ENCODE data around the gene BCKDK. TPM values are rescaled to one million over a fixed set of nuclear protein-coding genes. Genes with fewer than 3 reads are reported as not detected.

BCKDK gene
- total RNA-seq, 1 experiment from 2014 or later = 60.4 TPM

GRCh38 chr16:31141489-31142108 lies 33.4 kb downstream of the BCKDK start:
- H3K27me3 ChIP-seq (ENCODE audit: control insufficient read depth, insufficient read depth, low read length) = no peaks in the 10 kb centered on the region
- POLR2A ChIA-PET = interaction anchor here (0.7 to 1.4 kb wide), 4 partner anchors 15 to 39 kb away, joined by 3 to 9 read pairs (median 6); partner anchors contain the start of genes FUS and KAT8
- peaks cover 16% of the 10 kb centered on the region for H3K4me1 ChIP-seq (ENCODE audit: control insufficient read depth, insufficient read depth, low read length)
- no TSS peak for BruUV-seq (replicated peaks)
- in situ Hi-C loops (cut with HindIII; ENCODE audit: low pct_unique_long_range_greater_than_20kb, low sequenced_read_pairs) = no loop called here
- H3K4me3 ChIP-seq (ENCODE audit: low read depth in 2 of 2, low read length in 2 of 2) = peak overlapping the region; percentile 15 to 55
- CTCF ChIA-PET = interaction anchor here (0.6 to 1.4 kb wide), 17 partner anchors 8 to 189 kb away, joined by 3 to 12 read pairs (median 3); partner anchors contain the start of genes FUS, HSD3B7, KAT8 and ZNF646
- DNase-seq (ENCODE audit: low read depth, low spot score) (no peak), ATAC-seq (peak; percentile 33)
- no peaks in the 10 kb centered on the region for H3K9me3 ChIP-seq (ENCODE audit: control insufficient read depth, insufficient read depth, low read depth, low read length)
- TF ChIP-seq POLR2AphosphoS5 (IDR thresholded peaks at IDR 0.05; ENCODE audit: low read depth, low read length) (no peak), SIN3A (IDR thresholded peaks at IDR 0.05; ENCODE audit: borderline replicate concordance, insufficient read depth, low read depth, low read length) (no peak), TCF7L2 (IDR thresholded peaks at IDR 0.05; ENCODE audit: low read depth, low read length) (no peak), CTCF (IDR thresholded peaks at IDR 0.05) (no peak), REST (IDR thresholded peaks at IDR 0.05; ENCODE audit: insufficient read depth in 1 of 2, low read depth in 2 of 2, low read length in 1 of 2) (no peak)
- H3K27ac ChIP-seq (ENCODE audit: low read length) = peak overlapping the region; percentile 66
- H3K36me3 ChIP-seq (ENCODE audit: control insufficient read depth, insufficient read depth, low read length) = no peaks in the 10 kb centered on the region
- intact Hi-C loops (cut with micrococcal nuclease; ENCODE audit: unreplicated experiment) = no loop called here

DNA sequence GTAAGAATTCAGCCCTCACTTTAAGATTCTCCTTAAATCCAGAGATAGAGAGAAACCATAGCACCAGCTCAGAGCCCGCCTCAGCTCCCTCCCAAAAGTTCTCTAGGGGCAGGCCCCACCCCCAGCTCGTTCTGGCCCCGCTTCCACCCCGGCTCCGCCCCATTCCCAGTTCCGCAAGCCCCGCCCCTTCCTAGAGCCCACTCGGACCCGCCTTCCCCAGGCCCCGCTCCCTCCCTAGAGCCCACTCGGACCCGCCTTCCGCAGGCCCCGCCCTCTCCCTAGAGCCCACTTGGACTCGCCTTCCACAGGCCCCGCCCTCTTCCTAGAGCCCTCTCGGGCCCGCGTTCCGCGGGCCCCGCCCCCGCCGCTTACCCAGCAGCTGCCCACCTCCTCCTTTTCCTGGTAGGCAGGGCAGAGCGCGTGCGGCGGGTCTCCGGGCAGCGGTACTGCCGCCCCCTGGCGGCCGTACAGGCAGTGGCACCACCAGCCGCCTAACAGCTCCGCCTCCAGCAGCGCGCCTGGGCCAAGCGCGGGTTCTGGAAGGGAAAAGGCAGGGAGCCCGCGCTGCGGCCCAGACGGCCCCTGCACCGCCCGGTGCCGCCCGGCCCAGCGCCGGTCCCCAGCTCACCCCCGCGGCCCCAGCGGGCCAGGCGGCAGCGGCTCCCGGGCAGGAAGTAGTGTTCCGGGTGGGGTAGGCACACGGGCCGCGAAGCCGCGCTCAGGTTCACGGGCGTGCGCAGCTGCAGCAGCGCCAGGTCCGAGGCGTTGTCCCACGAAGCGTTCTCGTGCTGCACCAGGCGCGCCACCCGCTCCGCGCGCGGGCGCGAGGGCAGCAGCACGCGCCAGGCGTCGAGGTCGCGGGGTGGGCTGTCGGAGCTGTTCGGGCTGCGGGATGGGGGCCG lies 34.2 kb downstream of the BCKDK start:
- no TSS peak for BruUV-seq (replicated peaks)
- ATAC-seq (peak; percentile 92), DNase-seq (ENCODE audit: low read depth, low spot score) (peak; percentile 82)
- Histone ChIP-seq H3K27ac (ENCODE audit: low read length) (peak overlapping the region; percentile 66), H3K4me3 (ENCODE audit: low read depth in 2 of 2, low read length in 2 of 2) (peak overlapping the region; percentile 43 to 55), H3K9me3 (ENCODE audit: control insufficient read depth, insufficient read depth, low read depth, low read length) (no peaks in the 10 kb centered on the region), H3K27me3 (ENCODE audit: control insufficient read depth, insufficient read depth, low read length) (no peaks in the 10 kb centered on the region), H3K36me3 (ENCODE audit: control insufficient read depth, insufficient read depth, low read length) (no peaks in the 10 kb centered on the region), H3K4me1 (ENCODE audit: control insufficient read depth, insufficient read depth, low read length) (peaks cover 16% of the 10 kb centered on the region)
- in situ Hi-C loops (cut with HindIII; ENCODE audit: low pct_unique_long_range_greater_than_20kb, low sequenced_read_pairs) = no loop called here
- ChIA-PET POLR2A (interaction anchor here (0.7 to 1.4 kb wide), 5 partner anchors 15 to 354 kb away, joined by 3 to 9 read pairs (median 4); partner anchors contain the start of genes FUS and KAT8), CTCF (interaction anchor here (0.5 to 1.4 kb wide), 23 partner anchors 9 to 739 kb away, joined by 3 to 12 read pairs (median 3); partner anchors contain the start of genes FUS, HSD3B7, KAT8 and ZNF646)
- intact Hi-C loops (cut with micrococcal nuclease; ENCODE audit: unreplicated experiment) = no loop called here
- peak; percentile 99 for TF ChIP-seq CTCF (IDR thresholded peaks at IDR 0.05)
- no peak for TF ChIP-seq SIN3A (IDR thresholded peaks at IDR 0.05; ENCODE audit: borderline replicate concordance, insufficient read depth, low read depth, low read length)
- TF ChIP-seq TCF7L2 (IDR thresholded peaks at IDR 0.05; ENCODE audit: low read depth, low read length) = no peak
- TF ChIP-seq REST (IDR thresholded peaks at IDR 0.05; ENCODE audit: insufficient read depth in 1 of 2, low read depth in 2 of 2, low read length in 1 of 2) = no peak
